ENCODE measurements around the gene ANKS6.
A peak's percentile ranks its signal among the peaks of the same experiment; 100 is the strongest.

Gene ANKS6

DNA sequence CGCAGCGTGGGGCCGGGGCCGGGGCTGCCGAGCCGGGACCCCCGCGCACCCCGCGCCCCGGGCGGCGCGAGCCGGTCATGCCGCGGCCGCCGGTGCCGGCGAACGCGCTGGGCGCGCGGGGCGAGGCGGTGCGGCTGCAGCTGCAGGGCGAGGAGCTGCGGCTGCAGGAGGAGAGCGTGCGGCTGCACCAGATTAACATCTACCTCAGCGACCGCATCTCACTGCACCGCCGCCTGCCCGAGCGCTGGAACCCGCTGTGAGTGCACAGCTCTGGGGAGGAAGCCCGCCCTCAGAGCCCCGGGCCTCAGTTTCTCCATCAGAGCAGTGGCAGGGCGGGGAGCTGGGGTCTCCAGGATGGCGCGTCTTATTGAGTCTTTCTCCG is 11.4 kb upstream of the ANKS6 start:
- H3K36me3 Mint-ChIP-seq (ENCODE audit: low read depth) = no peaks in the 10 kb centered on the region

DNA sequence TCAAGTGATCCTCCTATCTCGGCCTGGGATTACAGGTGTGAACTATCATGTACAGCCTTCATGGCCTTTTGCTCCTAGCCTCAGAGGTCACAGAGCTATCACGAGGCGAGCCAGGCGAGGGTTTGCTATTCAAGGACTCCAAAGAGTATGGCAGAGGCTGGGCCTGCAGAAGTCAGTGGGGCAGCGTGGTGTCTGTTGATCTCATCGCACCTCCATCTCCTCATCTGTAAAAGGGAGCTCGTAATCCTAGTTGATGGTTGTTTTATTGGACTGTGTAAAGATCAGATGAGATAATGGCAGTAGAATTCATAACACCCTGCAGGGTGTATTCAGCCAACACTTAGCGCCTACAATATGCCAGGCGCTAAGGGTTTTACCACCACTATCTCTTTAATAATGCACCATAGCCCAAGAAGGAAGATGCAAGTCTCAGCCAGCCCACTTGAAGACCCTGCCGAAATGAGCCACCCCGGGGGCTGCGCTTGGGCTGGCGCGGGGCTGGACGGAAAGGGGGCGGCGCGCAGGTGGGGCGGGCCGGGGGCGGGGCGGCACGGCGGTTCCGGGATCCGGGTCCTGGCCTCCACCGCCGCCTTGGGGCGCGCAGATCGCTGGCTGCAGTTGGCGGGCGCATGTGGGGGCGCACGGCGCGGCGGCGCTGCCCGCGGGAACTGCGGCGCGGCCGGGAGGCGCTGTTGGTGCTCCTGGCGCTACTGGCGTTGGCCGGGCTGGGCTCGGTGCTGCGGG is 10.9 kb upstream of the ANKS6 start, which contains the start of gene GALNT12:
Gene GALNT12, plus strand, starts transcription at position 601 of the 744 bp plus-strand sequence. Its CDS starts 29 bp downstream, at position 630.
- TF ChIP-seq CTCF (IDR thresholded peaks at IDR 0.05; ENCODE audit: unreplicated experiment in 3 of 3) = no peak
- H3K9me3 Mint-ChIP-seq = peaks cover 2% of the 10 kb centered on the region
- H3K4me1 Mint-ChIP-seq = peaks cover 9% of the 10 kb centered on the region
- peak within 1 kb of the TSS in 2 of 3 experiments; percentile 3 to 25 for H3K27ac Mint-ChIP-seq
- H3K36me3 Mint-ChIP-seq (ENCODE audit: low read depth) = no peaks in the 10 kb centered on the region
- H3K4me3 Mint-ChIP-seq = peak within 1 kb of the TSS; percentile 82 to 84 (median 83)
- peaks cover 50% of the 10 kb centered on the region for H3K27me3 Mint-ChIP-seq (ENCODE audit: low read depth)

More for the DNA sequence above, 11.4 kb upstream of the ANKS6 start:
- Mint-ChIP-seq H3K4me1 (peaks cover 9% of the 10 kb centered on the region), H3K27me3 (ENCODE audit: low read depth) (peaks cover 50% of the 10 kb centered on the region), H3K27ac (no peak overlapping the region), H3K4me3 (peak overlapping the region; percentile 79 to 83 (median 82)), H3K9me3 (peaks cover 2% of the 10 kb centered on the region)
- no peak for TF ChIP-seq CTCF (IDR thresholded peaks at IDR 0.05; ENCODE audit: unreplicated experiment in 3 of 3)

DNA sequence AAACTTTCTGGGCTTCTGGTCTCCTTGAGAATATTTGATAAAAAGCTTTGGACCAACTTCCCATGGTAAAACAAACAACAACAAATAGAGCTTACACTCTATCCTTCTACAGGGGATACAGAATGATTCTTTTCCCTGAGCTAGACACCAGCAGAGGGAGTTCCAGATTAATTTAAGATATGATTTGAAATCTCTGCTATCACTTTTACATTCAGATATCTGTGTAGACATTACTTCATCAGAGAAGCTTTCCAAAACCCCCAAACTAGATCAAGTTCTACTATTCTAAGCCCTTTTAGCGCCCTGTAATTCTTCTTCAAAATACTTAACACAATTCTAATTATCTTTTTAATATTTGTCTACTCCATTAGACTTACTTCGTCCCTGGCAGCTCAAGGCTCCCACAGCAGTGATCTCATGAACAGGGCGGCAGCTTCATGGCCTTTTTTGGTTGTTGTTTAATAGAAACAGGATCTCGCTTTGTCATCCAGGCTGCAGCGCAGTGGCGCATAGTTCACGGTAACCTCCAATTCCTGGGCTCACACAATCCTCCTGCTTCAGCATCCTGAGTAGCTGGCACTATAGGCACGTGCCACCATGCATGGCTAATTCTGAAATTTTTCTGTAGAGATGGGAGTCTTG is 10.2 kb upstream of the ANKS6 start:
- peak; percentile 17 to 37 (median 31) for TF ChIP-seq CTCF (IDR thresholded peaks at IDR 0.05; ENCODE audit: unreplicated experiment in 3 of 3)
- H3K4me3 Mint-ChIP-seq = peak overlapping the region; percentile 81 to 84 (median 82)
- H3K36me3 Mint-ChIP-seq (ENCODE audit: low read depth) = no peaks in the 10 kb centered on the region
- peaks cover 2% of the 10 kb centered on the region for H3K9me3 Mint-ChIP-seq
- peaks cover 9% of the 10 kb centered on the region for H3K4me1 Mint-ChIP-seq
- H3K27ac Mint-ChIP-seq = peak overlapping the region in 2 of 3 experiments; percentile 3 to 25
- H3K27me3 Mint-ChIP-seq (ENCODE audit: low read depth) = peaks cover 50% of the 10 kb centered on the region

DNA sequence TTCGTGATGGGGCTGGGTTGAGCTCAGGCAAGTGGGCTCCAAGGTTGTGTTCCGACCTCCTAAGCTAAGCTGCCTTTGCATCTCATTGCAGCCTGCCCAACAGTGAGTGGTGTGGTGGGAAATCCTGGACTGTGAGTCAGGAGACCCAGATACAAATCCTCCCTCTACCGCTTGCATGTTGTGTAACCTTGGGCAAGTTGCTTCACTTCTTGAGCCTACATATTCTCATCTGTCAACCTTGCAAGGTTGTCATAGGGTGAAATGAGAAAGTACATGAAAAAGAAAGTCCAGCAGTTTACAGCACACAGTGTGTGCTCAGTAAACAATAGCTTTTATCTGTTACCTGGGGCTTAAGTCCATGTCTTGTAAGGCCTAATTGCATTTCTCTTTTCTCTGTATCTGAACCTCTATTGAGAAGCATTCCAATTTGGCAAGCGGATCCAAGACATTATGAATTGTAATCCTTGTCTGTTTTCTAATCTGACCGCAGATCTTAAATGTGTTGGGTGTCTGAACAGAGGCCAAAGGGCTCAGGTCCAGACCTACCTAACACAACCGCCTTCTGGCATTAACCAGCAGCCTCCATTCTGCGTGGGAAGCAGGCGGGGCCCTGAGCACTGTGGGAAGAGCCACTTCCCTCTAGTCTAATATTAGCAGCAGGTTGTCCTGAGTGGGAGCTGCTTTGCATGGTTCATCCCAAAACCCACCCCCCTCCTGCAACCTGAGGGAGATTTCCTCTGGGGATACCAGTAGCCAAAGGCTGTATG is 9.3 kb upstream of the ANKS6 start:
- H3K27me3 Mint-ChIP-seq (ENCODE audit: low read depth) = peaks cover 50% of the 10 kb centered on the region
- H3K9me3 Mint-ChIP-seq = no peaks in the 10 kb centered on the region
- H3K27ac Mint-ChIP-seq = no peak overlapping the region
- H3K36me3 Mint-ChIP-seq (ENCODE audit: low read depth) = no peaks in the 10 kb centered on the region
- peak overlapping the region in 1 of 3 experiments; percentile 45 for H3K4me3 Mint-ChIP-seq
- peaks cover 9% of the 10 kb centered on the region for H3K4me1 Mint-ChIP-seq
- no peak for TF ChIP-seq CTCF (IDR thresholded peaks at IDR 0.05; ENCODE audit: unreplicated experiment in 3 of 3)

DNA sequence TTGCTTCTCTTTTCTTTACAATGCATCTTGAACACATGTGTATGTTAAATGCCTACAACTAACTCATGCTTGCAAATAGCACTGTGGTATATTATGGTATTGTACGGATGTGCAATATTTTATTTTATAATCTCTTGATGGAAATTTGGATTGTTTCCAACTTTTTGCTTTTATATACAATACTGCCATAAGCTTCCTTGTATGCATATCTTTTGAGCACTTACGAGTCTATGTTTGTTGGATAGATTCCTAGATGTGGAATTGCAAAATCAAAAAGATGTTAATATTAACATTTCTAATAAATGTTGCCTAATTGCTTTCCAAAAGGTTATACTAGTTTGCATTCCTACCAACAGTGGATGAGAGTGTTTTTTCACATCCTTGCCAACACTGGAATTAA is 7.7 kb upstream of the ANKS6 start:
- H3K27ac Mint-ChIP-seq = no peak overlapping the region
- H3K9me3 Mint-ChIP-seq = peaks cover 1% of the 10 kb centered on the region
- H3K4me3 Mint-ChIP-seq = no peak overlapping the region
- peaks cover 39% of the 10 kb centered on the region for H3K27me3 Mint-ChIP-seq (ENCODE audit: low read depth)
- H3K36me3 Mint-ChIP-seq (ENCODE audit: low read depth) = no peaks in the 10 kb centered on the region
- TF ChIP-seq CTCF (IDR thresholded peaks at IDR 0.05; ENCODE audit: unreplicated experiment in 3 of 3) = no peak
- H3K4me1 Mint-ChIP-seq = peaks cover 9% of the 10 kb centered on the region
